Lung (tissue), 12 donors: Measurements from ENCODE around the gene UBE4A. TPM values are rescaled to one million over a fixed set of nuclear protein-coding genes. Genes with fewer than 3 reads are reported as not detected.

Experiments used
- ATAC-seq: fragments of 200-7000 bp; cut with Tn5 transposase; one replicate; pipeline ENCODE4 v1.9.1; 2020; ENCODE audit warnings: moderate number of reproducible peaks; ENCODE audit not compliant: insufficient read depth, low FRiP score
- DNase-seq, 3 donors: peaks; one replicate each; pipeline ENCODE4 v3.0.0-alpha.2; 2013 to 2017
- H3K27ac ChIP-seq, 2 donors: one replicate each; pipeline ENCODE4 v1.5.1; 2013; ENCODE audit warnings: mild to moderate bottlenecking in 2 of 2, moderate library complexity in 2 of 2, control low read depth in 1 of 2, inconsistent platforms in 1 of 2, low read depth in 1 of 2, low read length in 1 of 2
- H3K27me3 ChIP-seq, 3 donors: one replicate each; pipeline ENCODE4 v1.5.1; 2013; ENCODE audit warnings: low read length in 2 of 3; ENCODE audit not compliant: control insufficient read depth in 3 of 3, insufficient read depth in 3 of 3
- H3K36me3 ChIP-seq, 4 donors: one replicate each; pipeline ENCODE4 v1.5.1; 2013; ENCODE audit warnings: low read length in 4 of 4, mild to moderate bottlenecking in 1 of 4, moderate library complexity in 1 of 4; ENCODE audit not compliant: control insufficient read depth in 4 of 4, insufficient read depth in 4 of 4
- H3K4me1 ChIP-seq, 5 donors: one replicate each; pipeline ENCODE4 v1.5.1; 2013; ENCODE audit warnings: low read length in 5 of 5, mild to moderate bottlenecking in 2 of 5, moderate library complexity in 1 of 5; ENCODE audit not compliant: control insufficient read depth in 5 of 5, insufficient read depth in 5 of 5
- H3K4me3 ChIP-seq: one replicate; pipeline ENCODE4 v1.5.1; 2013; ENCODE audit warnings: mild to moderate bottlenecking, control low read depth, moderate library complexity
- H3K9ac ChIP-seq, 2 donors: one replicate each; pipeline ENCODE4 v1.5.1; 2013; ENCODE audit warnings: low read length in 2 of 2, control low read depth in 1 of 2; ENCODE audit not compliant: insufficient read depth in 1 of 2
- H3K9me3 ChIP-seq, 4 donors: one replicate each; pipeline ENCODE4 v1.5.1; 2013; ENCODE audit warnings: low read length in 3 of 4, mild to moderate bottlenecking in 1 of 4, moderate library complexity in 1 of 4; ENCODE audit not compliant: control insufficient read depth in 4 of 4, insufficient read depth in 3 of 4
- CTCF ChIP-seq: IDR thresholded peaks from 2 replicates; pipeline ENCODE4 v1.5.1; 2012; ENCODE audit warnings: mild to moderate bottlenecking; ENCODE audit errors: control extremely low read depth, extremely low read depth
- WGBS, 2 donors: extraction: QIAGEN DNeasy Blood & Tissue Kit; methylation state at CpG; one replicate each; pipeline ENCODE4 v1.1.7; 2013; 5-methylcytosine and 5-hydroxymethylcytosine counted together
- polyA plus RNA-seq, 2 donors: library from polyadenylated mRNA; stranded (reverse); fragments of 200-250 nt; gene quantifications; one replicate each; pipeline ENCODE4 v1.2.1, GENCODE V29; 2013
- total RNA-seq, 2 donors: library from RNA; depleted of rRNA in 1 of 2; stranded (reverse); fragments of >200 nt in 1 of 2; gene quantifications; one replicate each; pipeline ENCODE4 v1.2.1, GENCODE V29; 2014 to 2021
- donor health status: control.
- donor health status: control.
- donor health status: Bipolar disorder and iron deficiency.
- donor health status: healthy.
- donor health status: DM: yes; HTN: yes; CAD: no.

UBE4A gene
- total and polyA plus RNA-seq, 4 donors, result 14.9 to 53.2 (median 27.8) TPM

- WGBS, 2 donors, result 74 to 76% methylated on average over 7 of the region's 7 CpGs
- ATAC-seq (no peak), DNase-seq (peak in 2 of 3 donors; percentile 26 to 33)
- H3K9ac ChIP-seq, result no peak overlapping the region
- no peak overlapping the region for H3K27ac ChIP-seq
- H3K4me1 ChIP-seq, result peaks cover 0 to 13% (median 8%) of the 10 kb centered on the region in 5 donors
- H3K9me3 ChIP-seq, result no peaks in the 10 kb centered on the region
- peaks cover 5 to 10% (median 7%) of the 10 kb centered on the region in 4 donors for H3K36me3 ChIP-seq
- no peaks in the 10 kb centered on the region for H3K27me3 ChIP-seq
- no peak overlapping the region for H3K4me3 ChIP-seq
- no peak for TF ChIP-seq CTCF
Measured at GRCh38 chr11:118406599-118407166, 47.3 kb downstream of the UBE4A start.

GRCh38 chr11:118410055-118410745 is 50.8 kb downstream of the UBE4A start:
- DNase-seq (no peak), ATAC-seq (no peak)
- Histone ChIP-seq H3K27ac (no peak overlapping the region), H3K4me3 (no peak overlapping the region), H3K36me3 (peaks cover 7 to 13% (median 9%) of the 10 kb centered on the region in 4 donors), H3K9me3 (no peaks in the 10 kb centered on the region), H3K27me3 (no peaks in the 10 kb centered on the region), H3K9ac (no peak overlapping the region), H3K4me1 (peaks cover 0 to 5% (median 0%) of the 10 kb centered on the region in 5 donors)
- WGBS, 2 donors, result 67 to 82% methylated on average over 7 of the region's 7 CpGs
- TF ChIP-seq CTCF, result no peak

GRCh38 chr11:118411530-118411929 is 52.1 kb downstream of the UBE4A start:
- Histone ChIP-seq H3K27me3 (no peaks in the 10 kb centered on the region), H3K4me1 (peaks cover 0 to 5% (median 0%) of the 10 kb centered on the region in 5 donors), H3K36me3 (peaks cover 2 to 12% (median 7%) of the 10 kb centered on the region in 4 donors), H3K27ac (no peak overlapping the region), H3K9me3 (no peaks in the 10 kb centered on the region), H3K9ac (no peak overlapping the region), H3K4me3 (no peak overlapping the region)
- WGBS, 2 donors, result 83 to 94% methylated on average over 4 of the region's 4 CpGs
- TF ChIP-seq CTCF, result no peak
- ATAC-seq (no peak), DNase-seq (no peak)
